IPS-NIHi11 (cell line): ENCODE results near the gene GADD45G.

Experiments used
- DNase-seq: peaks from one replicate; pipeline ENCODE4 v3.0.0; 2012; ENCODE audit warnings: mixed read lengths, low spot score

Gene GADD45G

DNA sequence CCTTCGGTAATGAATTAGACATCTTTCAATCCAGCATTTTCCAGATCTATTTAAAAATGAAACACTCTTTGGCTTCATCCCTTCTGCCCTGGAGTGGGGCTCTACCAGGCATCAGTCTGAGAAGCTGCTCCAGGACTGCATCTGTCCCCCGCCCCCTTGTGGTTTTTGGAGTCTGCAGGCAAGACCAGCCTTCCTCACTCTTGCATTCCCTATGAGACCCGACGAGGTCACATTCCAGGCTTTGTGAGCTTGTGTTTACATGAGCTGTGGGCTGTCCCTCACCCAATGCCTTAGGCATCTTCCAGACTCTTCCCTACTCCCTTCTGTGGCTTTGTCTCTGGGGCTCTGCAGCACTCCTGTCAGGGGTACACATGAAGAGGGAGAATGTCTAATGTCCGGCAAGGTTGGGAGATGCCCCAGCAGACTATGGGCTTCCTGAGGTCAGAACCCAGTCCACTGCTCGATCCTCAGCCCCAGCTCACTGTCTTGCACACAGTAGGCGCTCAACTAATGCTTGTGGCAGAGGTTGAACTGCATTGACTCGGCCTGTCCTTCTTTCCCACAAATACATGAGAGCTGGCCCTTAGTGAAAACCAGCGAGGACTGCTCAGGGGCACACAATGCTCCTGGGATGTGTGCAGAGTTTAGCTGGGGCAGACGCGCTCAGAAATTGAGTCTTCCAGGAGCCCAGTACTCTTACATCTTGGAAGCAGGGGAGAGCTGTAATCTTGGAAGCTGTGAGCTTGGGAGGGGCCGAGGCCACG is 11.7 kb upstream of the GADD45G start:
- peak; percentile 67 for DNase-seq

DNA sequence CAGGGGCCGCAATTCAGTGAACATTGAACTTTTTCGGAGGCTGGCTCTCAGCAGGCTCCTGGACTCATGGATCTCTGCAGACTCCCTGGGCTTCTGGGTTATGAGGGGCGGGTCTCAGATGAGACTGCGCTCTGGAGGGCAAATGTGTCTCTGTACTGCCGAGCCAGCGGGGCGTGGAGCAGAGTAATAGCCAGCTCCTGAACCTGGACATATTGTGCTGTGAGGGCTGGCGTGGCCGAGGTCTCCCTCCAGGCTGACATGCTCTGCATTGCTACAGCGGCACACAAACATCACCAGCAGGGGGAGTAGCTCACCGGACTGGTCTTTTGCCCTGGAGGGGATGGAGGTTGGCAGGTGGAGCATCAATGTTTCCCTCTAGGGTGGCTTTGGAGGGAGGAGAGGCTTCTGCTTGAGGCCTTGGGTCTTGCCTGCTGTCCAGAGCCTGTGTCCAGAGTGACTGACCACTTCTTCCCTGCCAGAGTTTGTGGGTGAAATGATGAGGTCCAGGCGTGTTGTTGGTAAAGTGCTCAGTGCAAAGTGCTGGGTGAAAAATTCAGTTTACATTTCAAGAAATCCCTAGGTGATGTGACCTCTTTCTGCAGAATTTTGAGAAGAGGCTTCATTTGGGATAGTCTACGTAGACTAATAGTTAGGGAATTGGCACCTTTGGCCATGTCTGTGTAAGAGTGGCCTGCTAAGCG is 10.9 kb upstream of the GADD45G start:
- peak; percentile 78 for DNase-seq

DNA sequence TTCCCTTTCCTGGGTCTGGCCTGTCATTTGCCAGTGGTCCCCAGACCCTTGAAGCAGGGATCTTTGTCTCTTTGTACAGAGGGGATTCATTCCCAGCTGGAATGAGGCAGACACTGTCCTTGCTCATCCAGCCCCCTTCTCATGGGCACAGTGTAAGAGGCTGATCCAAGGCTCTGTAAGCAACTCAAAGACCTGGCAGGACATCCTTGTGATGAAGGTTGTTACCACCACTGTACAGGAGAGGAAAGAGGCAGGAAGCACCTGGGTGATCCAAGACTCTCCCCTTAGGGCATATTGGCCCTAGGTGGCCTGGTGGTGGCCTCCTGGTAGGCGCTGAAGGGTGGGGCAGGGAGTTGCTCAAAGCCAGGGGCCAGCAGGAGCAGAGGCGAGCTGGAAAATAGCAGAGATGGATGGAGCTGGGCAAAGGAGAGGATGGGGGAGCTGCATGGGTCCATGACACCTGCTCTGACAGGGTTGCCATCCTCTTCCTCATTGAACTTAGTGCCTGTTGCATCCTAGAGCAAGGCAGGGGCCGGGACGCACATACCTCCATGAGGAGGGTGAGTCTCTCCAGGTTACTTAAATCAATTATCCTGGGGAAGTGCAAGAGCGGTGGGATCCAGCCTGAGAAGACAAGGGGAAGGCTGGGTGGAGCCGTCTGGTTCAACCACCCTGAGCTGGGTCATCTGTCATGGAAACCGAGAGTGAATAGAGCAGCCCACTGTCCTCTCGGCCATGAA is 9.8 kb upstream of the GADD45G start:
- DNase-seq = no peak

DNA sequence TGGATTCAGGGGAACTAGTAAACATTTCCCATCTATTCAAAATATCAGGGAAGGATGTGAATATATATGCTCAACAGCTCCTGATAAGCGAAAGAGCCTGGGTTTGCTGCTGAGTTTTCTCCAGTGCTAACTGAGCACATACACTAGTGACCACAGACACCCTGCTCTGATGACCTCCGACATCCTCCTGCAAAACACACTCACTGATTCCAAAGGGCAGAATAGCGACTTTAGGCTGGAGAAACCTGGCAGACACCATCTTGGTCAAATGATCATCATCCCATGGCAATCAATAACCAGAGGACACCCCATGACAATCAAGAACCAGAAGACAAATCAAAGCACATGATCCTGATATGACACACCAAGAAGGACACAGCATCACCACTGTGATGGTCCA is 9.2 kb upstream of the GADD45G start:
- no peak for DNase-seq

DNA sequence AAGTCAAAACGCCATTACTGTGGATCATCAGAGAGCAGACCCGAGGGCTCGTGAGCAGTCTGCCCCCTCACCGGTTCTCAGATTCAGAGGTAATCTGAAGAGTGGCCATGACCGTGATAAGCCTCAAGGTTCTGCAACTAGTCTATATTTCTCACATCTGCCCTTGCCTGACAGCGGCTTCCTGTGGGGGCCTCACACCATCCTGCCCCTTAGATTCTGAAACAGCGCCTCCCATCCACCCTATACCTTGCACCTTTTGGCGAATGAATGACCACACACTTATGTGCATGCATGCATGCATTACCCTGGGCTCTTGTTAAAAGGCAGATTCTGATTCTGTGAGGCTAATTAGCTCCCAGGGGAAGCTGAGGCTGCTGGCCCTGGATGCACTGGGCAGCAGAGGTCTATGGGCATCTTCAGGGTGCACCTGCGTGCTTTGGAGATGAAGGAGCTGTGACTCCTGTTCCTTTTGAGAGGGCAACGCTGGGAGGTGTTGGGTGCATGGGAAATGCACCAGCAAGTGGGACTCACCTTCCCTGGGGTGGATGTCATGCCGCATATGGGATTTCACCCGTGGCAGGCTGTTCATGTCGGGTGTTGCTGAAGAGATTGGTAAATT is 7.8 kb upstream of the GADD45G start:
- no peak for DNase-seq

DNA sequence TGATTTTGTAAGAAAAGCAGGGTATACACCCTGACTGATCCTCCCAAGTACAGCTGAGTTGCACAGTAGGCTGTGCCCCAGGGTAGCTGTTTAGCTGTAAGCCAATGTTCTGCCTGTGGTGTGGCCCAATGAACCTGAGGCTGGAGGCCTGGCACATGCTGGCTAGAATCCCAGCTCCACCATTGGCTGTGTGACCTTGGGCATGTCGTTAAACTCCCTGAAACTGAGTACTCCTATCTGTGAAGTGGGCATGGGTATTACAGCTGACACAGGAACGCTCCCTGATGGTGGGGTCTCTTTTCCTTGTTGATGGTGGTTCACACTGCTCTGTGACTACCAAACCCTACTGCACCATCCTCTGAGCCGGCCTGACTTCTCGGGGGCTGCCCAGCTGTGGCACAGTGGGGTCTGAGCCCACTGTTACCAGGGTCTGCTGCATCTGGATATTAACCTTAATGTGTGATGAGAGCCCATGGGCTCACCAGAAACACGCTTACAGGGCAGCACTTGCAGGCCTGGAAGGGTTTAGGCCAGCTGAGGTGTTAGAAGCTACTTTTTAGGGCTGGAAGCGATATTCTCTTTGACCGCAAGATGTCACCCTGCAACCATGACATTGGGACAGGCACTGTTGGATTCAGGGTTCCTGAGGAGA is 7.0 kb upstream of the GADD45G start:
- DNase-seq = peak; percentile 43

DNA sequence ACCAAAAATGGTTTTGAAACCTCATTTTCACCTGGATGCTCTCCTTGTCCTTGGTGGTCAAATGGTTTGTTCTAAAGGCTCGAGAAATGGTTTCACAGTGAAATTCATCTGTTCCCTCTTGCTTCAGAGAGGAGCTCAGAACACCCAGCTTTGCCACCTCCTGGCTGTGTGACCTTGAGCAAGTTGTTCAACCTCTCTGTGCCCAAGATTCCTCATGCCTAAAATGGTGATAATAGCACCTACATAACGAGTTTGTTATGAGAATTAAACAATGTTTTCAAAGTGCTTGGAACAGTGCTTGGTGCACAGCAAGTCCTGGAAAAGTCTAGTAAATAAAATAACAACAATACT is 6.5 kb upstream of the GADD45G start:
- DNase-seq = no peak

DNA sequence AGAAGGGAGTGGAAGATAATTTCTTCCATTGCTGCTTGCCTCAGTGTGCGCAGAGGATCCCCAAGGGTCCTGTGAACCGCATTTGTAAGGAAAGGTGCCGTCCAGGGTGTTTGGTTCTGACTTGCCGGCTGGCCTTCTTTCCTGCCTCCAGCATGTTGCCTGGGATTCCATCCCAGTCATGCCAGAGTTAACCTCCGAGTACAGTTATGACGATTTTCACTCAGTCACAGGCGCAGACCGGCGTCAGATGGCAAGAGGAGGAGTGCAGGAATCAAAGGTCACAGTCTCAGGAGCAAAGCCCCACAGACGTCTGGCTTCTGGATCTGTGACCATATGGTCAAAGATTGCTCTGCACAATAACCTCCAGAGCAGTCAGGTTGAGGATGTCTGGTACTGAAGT is 5.9 kb upstream of the GADD45G start:
- no peak for DNase-seq

DNA sequence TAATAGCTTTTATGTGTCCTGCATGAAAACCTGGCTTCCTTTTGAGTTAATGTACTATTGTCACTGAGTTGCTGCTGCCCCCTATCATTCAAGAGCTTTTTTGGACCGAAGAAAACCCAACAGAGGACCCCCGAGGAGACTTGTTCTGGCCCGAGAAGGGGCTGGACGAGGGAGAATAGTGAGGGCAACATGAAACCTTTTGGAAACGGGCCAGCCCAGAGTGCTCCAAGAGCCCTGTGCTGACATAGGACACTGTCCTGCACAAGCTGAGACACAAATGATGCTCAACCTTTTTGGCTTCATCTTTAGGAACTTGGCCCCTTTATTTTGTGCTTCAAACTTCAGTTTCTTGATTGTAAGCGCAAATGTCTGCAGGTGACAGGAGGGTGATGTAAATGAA is 4.0 kb upstream of the GADD45G start:
- no peak for DNase-seq

DNA sequence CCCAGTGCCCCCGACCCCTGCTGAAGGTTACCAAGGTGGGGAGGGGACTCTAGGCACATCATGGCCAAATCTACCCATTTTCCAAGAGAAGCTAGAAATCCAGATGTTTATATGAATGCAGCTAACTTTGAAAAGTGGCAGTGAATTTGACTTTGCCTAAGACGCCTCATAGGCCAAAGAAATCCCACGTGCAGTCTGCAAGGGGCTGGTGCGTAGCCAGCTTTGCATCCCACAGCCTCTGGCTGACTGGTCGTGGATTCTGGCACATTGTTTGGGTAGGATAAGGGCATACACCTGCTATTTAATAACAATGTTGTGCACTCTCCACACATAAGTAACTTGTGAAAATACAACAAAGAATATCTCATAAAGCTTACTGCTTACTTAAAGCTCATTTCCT is 3.5 kb upstream of the GADD45G start:
- DNase-seq = no peak

DNA sequence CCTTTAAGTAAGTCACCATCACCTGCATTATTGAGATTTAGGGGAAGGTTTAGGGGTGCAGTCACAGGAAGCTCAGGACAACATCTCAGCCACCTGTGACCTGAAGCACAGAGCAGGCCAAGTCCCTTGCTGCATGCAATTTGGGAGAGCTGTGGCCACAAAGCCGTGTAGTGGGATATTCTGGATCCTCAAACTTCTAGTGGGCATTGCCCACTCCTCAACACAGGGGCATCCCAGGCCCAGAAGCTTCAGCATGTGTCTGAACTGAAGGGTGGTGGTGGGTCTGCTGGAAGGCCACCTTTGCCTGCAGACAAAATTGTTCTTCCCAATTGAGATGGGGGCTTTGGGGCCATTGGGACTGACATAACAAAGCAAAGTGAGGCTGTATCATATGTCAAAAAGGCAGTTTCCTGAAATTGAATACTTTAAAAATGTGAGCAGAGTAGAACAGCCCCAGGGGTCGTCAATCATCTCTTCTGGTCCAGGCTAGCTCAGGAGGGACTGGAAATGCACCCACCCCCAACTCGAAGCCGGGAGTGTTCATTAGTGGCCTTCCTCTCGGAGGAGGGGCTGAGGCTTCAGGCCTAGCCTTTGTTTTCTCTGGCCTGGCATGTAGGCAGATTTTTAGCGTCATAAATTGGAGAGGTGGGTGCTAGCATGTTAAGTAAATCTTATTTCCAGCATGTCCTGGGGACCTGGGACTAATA is 2.8 kb upstream of the GADD45G start:
- DNase-seq = no peak

DNA sequence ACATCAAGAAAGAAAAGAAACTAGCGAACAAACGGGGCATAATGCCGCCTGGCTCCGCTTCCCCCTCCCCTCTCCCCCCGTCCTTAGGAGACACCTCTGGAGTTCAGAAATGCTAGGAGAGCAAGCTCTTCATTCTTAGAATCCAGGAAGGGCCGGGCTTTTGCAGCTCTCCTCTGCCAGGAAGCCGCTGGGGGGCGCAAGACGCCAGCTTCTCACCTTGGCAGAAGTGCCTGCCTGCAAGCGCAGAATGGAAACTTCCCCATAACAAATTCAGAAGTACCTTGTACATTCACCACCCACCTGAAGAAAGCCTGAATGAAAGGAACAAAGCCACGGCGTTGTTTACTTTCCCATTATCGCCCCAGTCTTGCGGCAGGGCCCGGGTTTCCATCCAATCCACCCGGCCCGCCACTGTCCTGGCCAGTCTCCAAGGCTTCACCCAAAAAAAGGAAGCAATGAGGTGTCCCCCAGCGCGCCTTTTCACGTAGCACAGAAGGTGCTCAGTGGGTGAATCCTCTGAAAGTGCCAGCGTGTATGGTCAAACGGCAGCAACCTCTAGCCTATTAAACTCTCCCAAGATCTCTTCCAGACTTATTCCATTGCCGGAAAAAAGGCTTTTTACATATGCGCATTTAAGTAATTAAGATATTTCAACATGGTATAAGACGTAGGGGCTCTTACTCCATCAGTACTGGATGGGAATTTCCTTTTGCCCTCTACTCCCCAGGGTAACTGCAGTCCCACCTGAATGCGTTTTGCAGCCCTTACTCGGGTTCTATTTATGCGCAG is 1.6 kb upstream of the GADD45G start:
- peak; percentile 66 for DNase-seq

DNA sequence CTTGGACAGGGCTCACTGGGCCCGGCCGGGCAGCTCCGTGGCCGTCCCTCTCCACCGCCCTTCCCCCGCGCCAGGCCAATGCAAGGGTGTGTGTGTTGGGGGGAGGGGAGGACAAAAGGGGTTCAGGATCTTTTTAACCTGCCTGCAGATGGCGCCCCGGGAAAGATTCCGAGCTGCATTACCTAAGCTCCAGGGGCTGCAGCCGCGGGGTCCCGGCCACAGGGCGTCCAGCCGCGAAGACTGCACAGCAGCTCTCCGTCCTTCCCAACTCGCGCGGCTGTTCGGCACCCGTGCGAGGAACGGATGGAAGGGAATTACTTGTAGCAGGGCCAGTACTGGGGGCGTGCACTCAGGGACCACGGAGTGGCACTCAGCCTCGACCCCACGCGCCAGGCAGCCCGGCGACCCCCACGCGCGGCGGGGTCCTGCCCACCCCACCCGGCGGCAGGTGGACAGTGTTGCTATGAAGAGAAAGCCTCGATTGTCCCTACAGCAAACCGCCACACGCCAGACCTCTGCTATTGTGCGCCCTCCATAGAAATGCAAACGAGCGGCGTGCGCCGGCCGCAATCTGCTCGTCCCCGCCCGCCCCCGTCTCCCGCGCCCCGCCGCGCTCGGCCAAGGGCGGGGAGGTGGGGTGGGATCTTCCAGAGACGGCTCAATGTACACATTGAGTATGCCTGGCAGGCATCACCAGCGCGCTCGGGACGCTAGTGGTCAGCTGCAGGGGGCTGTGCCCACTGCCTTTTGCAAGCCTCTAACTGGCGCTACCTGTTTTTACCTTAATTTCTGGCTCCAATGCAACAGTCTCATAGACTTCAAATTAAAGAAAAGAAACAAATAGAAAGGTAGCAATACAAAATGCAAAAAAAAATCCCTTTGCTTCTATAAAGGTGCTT is 796 bp upstream of the GADD45G start:
- peak; percentile 73 for DNase-seq

DNA sequence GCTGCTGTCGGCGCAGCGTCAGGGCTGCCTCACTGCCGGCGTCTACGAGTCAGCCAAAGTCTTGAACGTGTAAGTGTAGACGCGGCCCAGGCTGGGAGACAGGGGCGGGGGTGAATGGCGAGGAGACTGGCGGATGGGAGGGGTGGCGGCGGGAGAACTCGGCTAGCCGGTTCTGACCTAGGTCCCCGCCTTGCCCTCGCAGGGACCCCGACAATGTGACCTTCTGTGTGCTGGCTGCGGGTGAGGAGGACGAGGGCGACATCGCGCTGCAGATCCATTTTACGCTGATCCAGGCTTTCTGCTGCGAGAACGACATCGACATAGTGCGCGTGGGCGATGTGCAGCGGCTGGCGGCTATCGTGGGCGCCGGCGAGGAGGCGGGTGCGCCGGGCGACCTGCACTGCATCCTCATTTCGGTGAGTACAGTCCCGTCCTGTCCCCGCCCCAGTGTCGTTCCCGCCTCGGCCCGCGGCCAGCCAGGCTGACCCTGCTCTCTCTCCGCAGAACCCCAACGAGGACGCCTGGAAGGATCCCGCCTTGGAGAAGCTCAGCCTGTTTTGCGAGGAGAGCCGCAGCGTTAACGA is 745 bp downstream of the GADD45G start:
- peak; percentile 50 for DNase-seq

DNA sequence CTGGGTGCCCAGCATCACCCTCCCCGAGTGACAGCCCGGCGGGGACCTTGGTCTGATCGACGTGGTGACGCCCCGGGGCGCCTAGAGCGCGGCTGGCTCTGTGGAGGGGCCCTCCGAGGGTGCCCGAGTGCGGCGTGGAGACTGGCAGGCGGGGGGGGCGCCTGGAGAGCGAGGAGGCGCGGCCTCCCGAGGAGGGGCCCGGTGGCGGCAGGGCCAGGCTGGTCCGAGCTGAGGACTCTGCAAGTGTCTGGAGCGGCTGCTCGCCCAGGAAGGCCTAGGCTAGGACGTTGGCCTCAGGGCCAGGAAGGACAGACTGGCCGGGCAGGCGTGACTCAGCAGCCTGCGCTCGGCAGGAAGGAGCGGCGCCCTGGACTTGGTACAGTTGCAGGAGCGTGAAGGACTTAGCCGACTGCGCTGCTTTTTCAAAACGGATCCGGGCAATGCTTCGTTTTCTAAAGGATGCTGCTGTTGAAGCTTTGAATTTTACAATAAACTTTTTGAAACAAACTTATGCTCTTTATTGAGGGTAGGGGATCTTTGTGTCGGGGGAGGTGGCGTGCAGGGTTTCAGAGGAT is 1.3 kb downstream of the GADD45G start:
- DNase-seq = peak; percentile 49

DNA sequence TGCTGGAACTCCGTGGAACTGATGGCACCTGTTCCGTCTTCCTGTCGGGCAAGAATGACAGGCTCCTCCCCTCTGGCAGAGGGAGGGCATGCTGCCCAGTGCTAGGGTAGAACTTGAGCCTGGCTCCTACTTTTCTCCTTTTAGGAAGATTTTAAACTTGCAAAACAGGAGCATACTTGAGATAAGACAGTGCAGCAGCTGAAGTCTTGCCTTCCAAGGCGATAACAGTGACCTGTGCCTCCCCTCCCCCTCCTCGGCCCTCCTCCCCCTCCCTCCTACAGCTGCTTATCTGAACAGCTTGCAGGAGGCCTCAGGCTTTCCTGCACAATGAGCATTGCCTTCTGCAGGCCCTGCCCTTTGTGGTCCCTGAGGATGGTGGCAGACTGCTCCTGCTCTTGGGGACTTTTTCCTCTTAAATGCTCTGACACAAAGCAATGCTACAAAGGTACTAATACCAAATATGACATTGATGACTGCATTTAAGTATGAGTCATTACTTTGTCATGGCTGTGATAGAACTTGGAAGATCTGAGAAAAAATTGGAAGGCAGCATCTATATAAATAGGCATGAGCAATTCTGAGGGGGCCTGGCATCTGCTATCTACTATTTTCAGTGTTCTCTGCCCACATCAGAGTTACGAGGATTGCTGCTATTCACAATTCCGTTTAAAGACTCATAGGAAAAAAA is 2.0 kb downstream of the GADD45G start:
- DNase-seq = peak; percentile 57

DNA sequence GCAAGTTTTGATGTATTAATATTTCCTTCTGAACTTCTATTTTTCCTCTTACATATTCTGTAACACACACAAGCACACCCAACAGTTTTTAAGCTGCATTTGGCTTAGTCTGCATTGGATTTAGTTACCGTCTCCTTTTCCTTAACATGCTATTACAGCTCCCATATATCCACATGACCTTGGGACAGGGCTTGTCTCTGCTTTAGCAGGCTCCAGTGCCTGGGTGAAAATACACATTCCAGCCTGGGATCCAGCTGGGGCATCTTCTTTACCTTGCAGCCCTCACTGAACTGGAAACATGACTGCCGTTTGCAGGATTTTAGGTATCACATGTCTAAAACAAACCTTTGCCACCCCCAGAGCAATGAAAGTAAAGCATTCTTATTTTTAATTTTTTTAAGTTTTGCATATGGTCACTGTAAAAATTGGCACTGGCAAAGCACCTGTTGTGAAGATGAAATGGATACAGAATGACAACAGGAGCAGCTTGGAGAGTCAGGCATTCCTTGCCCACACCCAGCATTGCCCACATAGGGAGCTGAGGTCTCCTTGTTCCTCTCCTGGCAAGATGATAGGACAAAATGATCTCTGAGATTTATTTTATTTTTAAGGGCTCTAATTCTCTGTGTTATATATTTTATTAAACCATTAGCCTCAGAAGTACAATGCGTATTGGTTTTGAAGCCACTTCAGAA is 4.0 kb downstream of the GADD45G start:
- no peak for DNase-seq
